Measurements from ENCODE around the gene EGFL7. TPM values are rescaled to one million over a fixed set of nuclear protein-coding genes. Genes with fewer than 3 reads are reported as not detected.

EGFL7 gene
- polyA plus RNA-seq, 1 of the 3 experiments (the other 2 are of a cell fraction): 43.0 TPM

GRCh38 chr9:136616307-136616635 lies 46.4 kb upstream of the EGFL7 start:
- Histone ChIP-seq H3K79me2 (ENCODE audit: insufficient read depth) (no peaks in the 10 kb centered on the region), H2AFZ (ENCODE audit: low read depth) (no peak overlapping the region), H3K4me3 (ENCODE audit: low read depth in 2 of 2, low read length in 1 of 2) (no peak overlapping the region), H3K36me3 (replicated peaks in 1 of 2; ENCODE audit: control insufficient read depth in 1 of 2, insufficient read depth in 2 of 2, low read length in 1 of 2) (no peaks in the 10 kb centered on the region), H3K4me2 (no peak overlapping the region), H3K27ac (ENCODE audit: low read depth in 2 of 2, low read length in 1 of 2) (no peak overlapping the region), H3K4me1 (ENCODE audit: control insufficient read depth in 1 of 2, insufficient read depth in 2 of 2, low read depth in 1 of 2, low read length in 1 of 2) (peaks cover 3 to 9% of the 10 kb centered on the region in 2 experiments; a peak in 3 of 4 replicates), H3F3A (replicated peaks; ENCODE audit: insufficient read depth) (no peaks in the 10 kb centered on the region), H3K27me3 (ENCODE audit: insufficient read depth) (no peaks in the 10 kb centered on the region), H4K20me1 (ENCODE audit: insufficient read depth) (no peaks in the 10 kb centered on the region), H3K9ac (no peak overlapping the region), H3K9me3 (no peaks in the 10 kb centered on the region), H3K9me2 (no peaks in the 10 kb centered on the region)
- no peak for TF ChIP-seq YY1 (IDR thresholded peaks at IDR 0.05; ENCODE audit: low read depth)
- no peak for TF ChIP-seq MEF2A (IDR thresholded peaks at IDR 0.05; ENCODE audit: borderline replicate concordance, low read depth)
- no peak for TF ChIP-seq FOXM1 (IDR thresholded peaks at IDR 0.05; ENCODE audit: low read depth)
- TF ChIP-seq FOXJ3 (CRISPR knock-in tag; IDR thresholded peaks at IDR 0.05): no peak
- no peak for TF ChIP-seq JUND (IDR thresholded peaks at IDR 0.05)
- no peak for TF ChIP-seq ELF1 (IDR thresholded peaks at IDR 0.05)
- no peak for TF ChIP-seq CHD2 (IDR thresholded peaks at IDR 0.05; ENCODE audit: low read length, partially characterized antibody)
- TF ChIP-seq FOSL2 (IDR thresholded peaks at IDR 0.05; ENCODE audit: borderline replicate concordance, low read depth): no peak
- no peak for TF ChIP-seq GABPA (IDR thresholded peaks at IDR 0.05; ENCODE audit: low read depth)
- no peak for TF ChIP-seq NFIC (IDR thresholded peaks at IDR 0.05; ENCODE audit: borderline replicate concordance)
- no peak for TF ChIP-seq RFX5 (IDR thresholded peaks at IDR 0.05; ENCODE audit: low read length)
- no peak for TF ChIP-seq NRF1 (IDR thresholded peaks at IDR 0.05; ENCODE audit: low read depth, low read length)
- TF ChIP-seq USF2 (IDR thresholded peaks at IDR 0.05; ENCODE audit: borderline replicate concordance, low read depth, low read length): no peak
- TF ChIP-seq RCOR1 (IDR thresholded peaks at IDR 0.05; ENCODE audit: low read length): no peak
- TF ChIP-seq SIN3A (IDR thresholded peaks at IDR 0.05; ENCODE audit: borderline replicate concordance, low read depth, low read length): no peak
- no peak for TF ChIP-seq ZBTB33 (IDR thresholded peaks at IDR 0.05; ENCODE audit: borderline replicate concordance, low read depth)
- DNase-seq: no peak
- 65% methylated on average over 6 of the region's 12 CpGs for WGBS (ENCODE audit: low lambda C conversion rate)
- POLR2A ChIA-PET: no interaction called here
- CTCF ChIA-PET: interaction anchor here (1.0 to 5.0 kb wide), 3 partner anchors 9 to 131 kb away, joined by 3 to 31 read pairs (median 15); no protein-coding TSS in a partner anchor

GRCh38 chr9:136616948-136617695 lies 45.6 kb upstream of the EGFL7 start:
- TF ChIP-seq RAD21 (IDR thresholded peaks at IDR 0.05; ENCODE audit: low read length): no peak
- Histone ChIP-seq H4K20me1 (ENCODE audit: insufficient read depth) (no peaks in the 10 kb centered on the region), H3K4me1 (ENCODE audit: control insufficient read depth in 1 of 2, insufficient read depth in 2 of 2, low read depth in 1 of 2, low read length in 1 of 2) (peaks cover 3 to 9% of the 10 kb centered on the region in 2 experiments; a peak in 3 of 4 replicates), H3K9me2 (no peaks in the 10 kb centered on the region), H3K4me2 (no peak overlapping the region), H3K4me3 (ENCODE audit: low read depth in 2 of 2, low read length in 1 of 2) (no peak overlapping the region), H3K79me2 (ENCODE audit: insufficient read depth) (no peaks in the 10 kb centered on the region), H3K27me3 (ENCODE audit: insufficient read depth) (no peaks in the 10 kb centered on the region), H2AFZ (ENCODE audit: low read depth) (no peak overlapping the region), H3K36me3 (replicated peaks in 1 of 2; ENCODE audit: control insufficient read depth in 1 of 2, insufficient read depth in 2 of 2, low read length in 1 of 2) (no peaks in the 10 kb centered on the region), H3K27ac (ENCODE audit: low read depth in 2 of 2, low read length in 1 of 2) (no peak overlapping the region), H3F3A (replicated peaks; ENCODE audit: insufficient read depth) (no peaks in the 10 kb centered on the region), H3K9me3 (no peaks in the 10 kb centered on the region), H3K9ac (no peak overlapping the region)
- ChIA-PET POLR2A (no interaction called here), CTCF (interaction anchor here (0.9 to 5.0 kb wide), 4 partner anchors 10 to 132 kb away, joined by 3 to 31 read pairs (median 5); no protein-coding TSS in a partner anchor)
- WGBS (ENCODE audit: low lambda C conversion rate): 47% methylated on average over 5 of the region's 22 CpGs
- no peak for DNase-seq

Data from SK-N-SH (cell line).